ENCODE measurements around the gene F8.

GRCh38 chrX:154806837-154807501 is 215.6 kb downstream of the F8 start:
- TF ChIP-seq CTCF (conservative IDR thresholded peaks at IDR 0.05; ENCODE audit: low read depth, low read length) (no peak), MAFK (IDR thresholded peaks at IDR 0.05; ENCODE audit: low read depth, low read length) (no peak), CEBPB (IDR thresholded peaks at IDR 0.05; ENCODE audit: low read depth, low read length) (no peak), BHLHE40 (IDR thresholded peaks at IDR 0.05; ENCODE audit: low read depth, low read length) (no peak), POLR2A (IDR thresholded peaks at IDR 0.05; ENCODE audit: low read depth, low read length) (no peak), SMC3 (IDR thresholded peaks at IDR 0.05; ENCODE audit: low read depth, low read length) (no peak), RAD21 (IDR thresholded peaks at IDR 0.05; ENCODE audit: low read length) (no peak), USF2 (IDR thresholded peaks at IDR 0.05; ENCODE audit: low read depth, low read length) (no peak), FOS (IDR thresholded peaks at IDR 0.05; ENCODE audit: low read depth, low read length) (no peak), ELK1 (IDR thresholded peaks at IDR 0.05; ENCODE audit: borderline replicate concordance, low read depth, low read length) (no peak), RCOR1 (IDR thresholded peaks at IDR 0.05; ENCODE audit: insufficient replicate concordance, low read length) (no peak), NFE2L2 (IDR thresholded peaks at IDR 0.05; ENCODE audit: low read depth, low read length) (no peak)
